B cell (primary cell): Measurements from ENCODE around the gene FILIP1. TPM values are rescaled to one million over a fixed set of nuclear protein-coding genes. Genes with fewer than 3 reads are reported as not detected.

Source experiments
- ATAC-seq: fragments of 200-7000 bp; cut with Tn5 transposase; one replicate; pipeline ENCODE4 v1.10.0; 2021; ENCODE audit warnings: low read depth, mild to moderate bottlenecking, moderate number of reproducible peaks, moderate library complexity
- CTCF ChIA-PET: fragments of 350-600 bp; sonication (Branson Sonifier 250); formaldehyde crosslinking; loops from one replicate; lab custom pipeline; 2021; ENCODE audit warnings: antibody characterized with exemption, inconsistent platforms; lab: Charles Lee
- POLR2A ChIA-PET: fragments of 350-600 bp; sonication (Branson Sonifier 250); formaldehyde crosslinking; loops from one replicate; lab custom pipeline; 2021; ENCODE audit warnings: antibody characterized with exemption; lab: Charles Lee
- DNase-seq: peaks from one replicate; pipeline ENCODE4 v3.0.0; 2013
- H2AFZ ChIP-seq: 2 replicates; pipeline ENCODE4 v1.6.1; 2012; ENCODE audit warnings: mild to moderate bottlenecking, low read depth, low read length; ENCODE audit not compliant: insufficient read depth, poor library complexity, severe bottlenecking
- H3K27ac ChIP-seq, 2 donors: 1 replicate in 1 of 2; 2 replicates in 1 of 2; pipeline ENCODE4 v1.5.1; 2012 to 2013; ENCODE audit warnings: low read length in 2 of 2, mild to moderate bottlenecking in 2 of 2, moderate library complexity in 1 of 2
- H3K27me3 ChIP-seq, 4 experiments: fragments of 200-600 bp in 1 of 4; sonication (generic) in 1 of 4; replicated peaks in 1 of 4; 1 replicate in 2 of 4; 2 replicates in 2 of 4; pipeline versions ENCODE4 v1.6.1 to v1.7.0; 2013 to 2016; ENCODE audit warnings: low read length in 3 of 4, mild to moderate bottlenecking in 2 of 4, mixed read lengths in 1 of 4, moderate library complexity in 1 of 4; ENCODE audit not compliant: insufficient read depth in 4 of 4, control insufficient read depth in 3 of 4; ENCODE audit errors: control extremely low read depth in 1 of 4
- H3K36me3 ChIP-seq, 2 experiments: replicated peaks in 1 of 2; 1 replicate in 1 of 2; 2 replicates in 1 of 2; pipeline versions ENCODE4 v1.6.1 to v1.7.1; 2013; ENCODE audit warnings: low read length in 1 of 2; ENCODE audit not compliant: insufficient read depth in 2 of 2, control insufficient read depth in 1 of 2; ENCODE audit errors: control extremely low read depth in 1 of 2, extremely low read depth in 1 of 2
- H3K4me1 ChIP-seq, 2 donors: fragments of 200-600 bp in 1 of 2; sonication (generic) in 1 of 2; 1 replicate in 1 of 2; 2 replicates in 1 of 2; pipeline versions ENCODE4 v1.5.1 to v1.6.1; 2013 to 2017; ENCODE audit warnings: low read length in 2 of 2; ENCODE audit not compliant: control insufficient read depth in 2 of 2, insufficient read depth in 2 of 2
- H3K4me2 ChIP-seq: replicated peaks from 2 replicates; pipeline ENCODE3; 2012; ENCODE audit warnings: mild to moderate bottlenecking, low read depth, low read length; ENCODE audit not compliant: poor library complexity, severe bottlenecking
- H3K4me3 ChIP-seq, 5 experiments: fragments of 200-600 bp in 1 of 5; sonication (generic) in 1 of 5; 1 replicate in 3 of 5; 2 replicates in 2 of 5; pipeline versions ENCODE4 v1.5.1 to v1.7.0; 2011 to 2016; ENCODE audit warnings: low read length in 4 of 5, mild to moderate bottlenecking in 4 of 5, low read depth in 2 of 5, control low read depth in 1 of 5, moderate library complexity in 1 of 5; ENCODE audit not compliant: insufficient read depth in 1 of 5; ENCODE audit errors: control extremely low read depth in 1 of 5, extremely low read depth in 1 of 5
- H3K79me2 ChIP-seq: fragments of 200-600 bp; sonication (generic); one replicate; pipeline ENCODE4 v1.6.0; 2016; ENCODE audit warnings: low read length; ENCODE audit not compliant: control insufficient read depth, insufficient read depth
- H3K9ac ChIP-seq: fragments of 200-600 bp; sonication (generic); 2 replicates; pipeline ENCODE4 v1.6.1; 2017; ENCODE audit warnings: mild to moderate bottlenecking, low read length, moderate library complexity
- H3K9me3 ChIP-seq, 3 donors: one replicate each; pipeline versions ENCODE4 v1.6.1 to v1.7.1; 2013; ENCODE audit warnings: low read length in 2 of 3; ENCODE audit not compliant: control insufficient read depth in 2 of 3, insufficient read depth in 1 of 3; ENCODE audit errors: control extremely low read depth in 1 of 3
- H4K20me1 ChIP-seq: 2 replicates; pipeline ENCODE4 v1.6.0; 2012; ENCODE audit warnings: mild to moderate bottlenecking, low read length; ENCODE audit not compliant: insufficient read depth, control insufficient read depth, poor library complexity, severe bottlenecking
- H3K27ac Mint-ChIP-seq: one replicate; pipeline ENCODE4 v1.8.0; 2021; ENCODE audit warnings: mixed read lengths
- H3K27me3 Mint-ChIP-seq: one replicate; pipeline ENCODE4 v1.8.0; 2021; ENCODE audit warnings: mixed read lengths
- H3K4me1 Mint-ChIP-seq: one replicate; pipeline ENCODE4 v1.8.0; 2021; ENCODE audit warnings: mixed read lengths
- H3K4me3 Mint-ChIP-seq: one replicate; pipeline ENCODE4 v1.8.0; 2021; ENCODE audit warnings: mixed read lengths
- H3K9me3 Mint-ChIP-seq: one replicate; pipeline ENCODE4 v1.8.0; 2022; ENCODE audit warnings: mixed read lengths; ENCODE audit not compliant: insufficient read depth
- CTCF ChIP-seq: fragments of 200-600 bp; IDR thresholded peaks from one replicate; pipeline ENCODE4 v1.8.0; 2022; ENCODE audit warnings: antibody characterized with exemption, mild to moderate bottlenecking
- EZH2 ChIP-seq: IDR thresholded peaks from 2 replicates; pipeline ENCODE4 v1.6.1; 2012; ENCODE audit warnings: borderline replicate concordance, low read depth, mild to moderate bottlenecking, moderate library complexity, low read length; ENCODE audit not compliant: insufficient read depth, poor library complexity, severe bottlenecking
- intact Hi-C: fragments of 100-400 bp; cut with micrococcal nuclease; formaldehyde crosslinking; loops from one replicate; pipeline ENCODE4 v1.10.0; 2022
- polyA plus RNA-seq: library from polyadenylated mRNA; depleted of rRNA; stranded (reverse); fragments of >200 nt; gene quantifications from 2 replicates; pipeline ENCODE4 v1.2.3, GENCODE V29; 2012
- total RNA-seq, 2 donors: library from RNA; stranded (reverse); fragments of 120-200 nt in 1 of 2; gene quantifications; 1 replicate in 1 of 2; 2 replicates in 1 of 2; pipeline versions ENCODE4 v1.2.3 to v1.2.4, GENCODE V29; 2013 to 2022

Gene FILIP1
- total and polyA plus RNA-seq, 2 donors (not counting 1 experiment from before 2014, with no cell fraction given), result not detected

GRCh38 chr6:75344455-75344854 is 149.1 kb downstream of the FILIP1 start:
- Histone ChIP-seq H3K4me3 (no peak overlapping the region), H3K4me1 (no peaks in the 10 kb centered on the region), H3K9ac (no peak overlapping the region), H3K9me3 (no peaks in the 10 kb centered on the region), H4K20me1 (no peaks in the 10 kb centered on the region), H3K79me2 (no peaks in the 10 kb centered on the region), H3K27me3 (peaks cover 0 to 11% (median 4%) of the 10 kb centered on the region in 4 experiments), H2AFZ (no peak overlapping the region), H3K36me3 (no peaks in the 10 kb centered on the region), H3K27ac (no peak overlapping the region), H3K4me2 (no peak overlapping the region)
- intact Hi-C loops, result no loop called here
- Mint-ChIP-seq H3K9me3 (no peaks in the 10 kb centered on the region), H3K4me3 (no peak overlapping the region), H3K27me3 (peaks cover 18% of the 10 kb centered on the region), H3K4me1 (no peaks in the 10 kb centered on the region), H3K27ac (no peak overlapping the region)
- no peak for ATAC-seq
- no peak for TF ChIP-seq EZH2
- no peak for TF ChIP-seq CTCF
- CTCF ChIA-PET, result interaction anchor here (1.3 kb wide), 1 partner anchor 30 kb away, joined by 3 read pairs; no protein-coding TSS in a partner anchor
- POLR2A ChIA-PET, result no interaction called here
- DNase-seq, result no peak

- H3K36me3 ChIP-seq, result no peaks in the 10 kb centered on the region
- DNase-seq (no peak), ATAC-seq (no peak)
- no peak overlapping the region for H2AFZ ChIP-seq
- no peaks in the 10 kb centered on the region for H3K9me3 ChIP-seq
- CTCF ChIA-PET, result interaction anchor here (1.3 kb wide), 1 partner anchor 30 kb away, joined by 3 read pairs; no protein-coding TSS in a partner anchor
- no peak overlapping the region for H3K4me2 ChIP-seq
- no peak overlapping the region for H3K27ac Mint-ChIP-seq
- TF ChIP-seq EZH2 (no peak), CTCF (no peak)
- H3K9ac ChIP-seq, result no peak overlapping the region
- no peaks in the 10 kb centered on the region for H3K4me1 Mint-ChIP-seq
- POLR2A ChIA-PET, result no interaction called here
- no peak overlapping the region for H3K27ac ChIP-seq
- no peak overlapping the region for H3K4me3 ChIP-seq
- peaks cover 20% of the 10 kb centered on the region for H3K27me3 Mint-ChIP-seq
- no peaks in the 10 kb centered on the region for H3K79me2 ChIP-seq
- no peak overlapping the region for H3K4me3 Mint-ChIP-seq
- no peaks in the 10 kb centered on the region for H3K9me3 Mint-ChIP-seq
- H3K27me3 ChIP-seq, result peaks cover 0 to 7% (median 3%) of the 10 kb centered on the region in 4 experiments
- intact Hi-C loops, result no loop called here
- H4K20me1 ChIP-seq, result no peaks in the 10 kb centered on the region
- H3K4me1 ChIP-seq, result no peaks in the 10 kb centered on the region
Observed at GRCh38 chr6:75344021-75344420, 149.6 kb downstream of the FILIP1 start.
